ENCODE data around the gene SSC5D. TPM values are rescaled to one million over a fixed set of nuclear protein-coding genes. Genes with fewer than 3 reads are reported as not detected.

Gene SSC5D
- 48.0 and 60.0 TPM in 2 replicates for total RNA-seq

GRCh38 chr19:55487924-55488687 is at the start of gene SSC5D:
TSS of gene SSC5D (plus strand) at chr19:55488436. CDS start at chr19:55488590, 154 bp downstream.

GRCh38 chr19:55443045-55443823 is 45.0 kb upstream of the SSC5D start, which contains the start of gene SHISA7:
TSS of gene SHISA7 (minus strand) at chr19:55443300. CDS start at chr19:55442863, 437 bp downstream.

GRCh38 chr19:55461259-55461973 is 26.8 kb upstream of the SSC5D start, which contains the start of gene ISOC2:
TSS of gene ISOC2 (minus strand) at chr19:55461642. CDS start at chr19:55456486, 5,156 bp downstream.

GRCh38 chr19:55464662-55465054 is 23.6 kb upstream of the SSC5D start, which contains the start of gene C19orf85:
TSS of gene C19orf85 (minus strand) at chr19:55464751. CDS start at chr19:55464554, 197 bp downstream.

GRCh38 chr19:55476100-55476775 is 12.0 kb upstream of the SSC5D start, which contains the start of gene ZNF628:
TSS of gene ZNF628 (plus strand) at chr19:55476617. CDS start at chr19:55479911, 3,294 bp downstream.

GRCh38 chr19:55484593-55485438 is 3.4 kb upstream of the SSC5D start, which contains the start of gene NAT14:
TSS of gene NAT14 (plus strand) at chr19:55485188. CDS start at chr19:55485709, 521 bp downstream.

GRCh38 chr19:55536951-55537740 is 48.9 kb downstream of the SSC5D start, which contains the start of gene SBK2:
TSS of gene SBK2 (minus strand) at chr19:55537133. CDS start at chr19:55536294, 839 bp downstream.

GRCh38 chr19:55545443-55545842 is 57.2 kb downstream of the SSC5D start, which contains the start of gene SBK3:
TSS of gene SBK3 (minus strand) at chr19:55545543. CDS start at chr19:55545543, 0 bp downstream.

Other genes with a start within 250 kb of the SSC5D start
- 42.9 and 47.7 TPM in 2 replicates for gene PPP6R1, start 229.4 kb upstream of the SSC5D start, total RNA-seq
- 23.4 and 28.8 TPM in 2 replicates for gene HSPBP1, start 208.3 kb upstream of the SSC5D start, total RNA-seq
- 4.9 and 5.1 TPM in 2 replicates for gene BRSK1, start 204.4 kb upstream of the SSC5D start, total RNA-seq
- gene TMEM150B, start 163.1 kb upstream of the SSC5D start, total RNA-seq, result not detected in 2 replicates
- gene KMT5C, start 148.6 kb upstream of the SSC5D start, total RNA-seq, result 6.5 and 8.0 TPM in 2 replicates
- not detected in 2 replicates for gene COX6B2, start 133.7 kb upstream of the SSC5D start, total RNA-seq
- gene GARIN5B, start 125.2 kb upstream of the SSC5D start, total RNA-seq, result not detected in 2 replicates
- 1.8 and 3.9 TPM in 2 replicates for gene IL11, start 118.0 kb upstream of the SSC5D start, total RNA-seq
- not detected in 2 replicates for gene TMEM190, start 111.6 kb upstream of the SSC5D start, total RNA-seq
- gene TMEM238, start 104.1 kb upstream of the SSC5D start, total RNA-seq, result 0.16 TPM in 1 of 2 replicates, not detected in the other
- gene RPL28, start 102.5 kb upstream of the SSC5D start, total RNA-seq, result 184 and 254 TPM in 2 replicates
- 26.6 and 29.0 TPM in 2 replicates for gene UBE2S, start 80.6 kb upstream of the SSC5D start, total RNA-seq
- not detected in 2 replicates for gene SHISA7, start 45.1 kb upstream of the SSC5D start, total RNA-seq
- 80.3 and 91.3 TPM in 2 replicates for gene ISOC2, start 26.8 kb upstream of the SSC5D start, total RNA-seq
- not detected in 2 replicates for gene C19orf85, start 23.7 kb upstream of the SSC5D start, total RNA-seq
- gene ZNF628, start 11.8 kb upstream of the SSC5D start, total RNA-seq, result 3.2 and 4.9 TPM in 2 replicates
- gene NAT14, start 3.2 kb upstream of the SSC5D start, total RNA-seq, result 14.1 and 14.5 TPM in 2 replicates
- 0.16 TPM in 1 of 2 replicates, not detected in the other for gene SBK2, start 48.7 kb downstream of the SSC5D start, total RNA-seq
- 0.12 and 0.81 TPM in 2 replicates for gene SBK3, start 57.1 kb downstream of the SSC5D start, total RNA-seq
- gene ZNF579, start 92.4 kb downstream of the SSC5D start, total RNA-seq, result 8.9 and 9.4 TPM in 2 replicates
- gene FIZ1, start 111.1 kb downstream of the SSC5D start, total RNA-seq, result 3.9 and 7.3 TPM in 2 replicates
- gene ZNF524, start 111.9 kb downstream of the SSC5D start, total RNA-seq, result 10.2 and 10.4 TPM in 2 replicates
- 1.7 and 2.4 TPM in 2 replicates for gene ZNF865, start 117.2 kb downstream of the SSC5D start, total RNA-seq
- gene ZNF784, start 136.1 kb downstream of the SSC5D start, total RNA-seq, result 7.0 and 8.5 TPM in 2 replicates
- 7.0 and 8.6 TPM in 2 replicates for gene ZNF580, start 152.6 kb downstream of the SSC5D start, total RNA-seq
- 19.3 and 22.2 TPM in 2 replicates for gene ZNF581, start 155.2 kb downstream of the SSC5D start, total RNA-seq
- gene CCDC106, start 159.8 kb downstream of the SSC5D start, total RNA-seq, result 11.8 and 13.3 TPM in 2 replicates
- 84.6 and 96.1 TPM in 2 replicates for gene U2AF2, start 166.6 kb downstream of the SSC5D start, total RNA-seq
- gene EPN1, start 186.8 kb downstream of the SSC5D start, total RNA-seq, result 79.2 and 93.9 TPM in 2 replicates
- gene NLRP9, start 250.0 kb downstream of the SSC5D start, total RNA-seq, result not detected in 2 replicates

All from hair follicle dermal papilla cell (primary cell).